Retinal pigment epithelial cell (primary cell): ENCODE data around the gene LGALS8.
A peak's percentile ranks its signal among the peaks of the same experiment; 100 is the strongest.
"Not testable (repeated sequence)": the region's sequence is repeated elsewhere in the genome, so short reads cannot be mapped to it uniquely, and the experiment has no call there.

Experiments
- DNase-seq: peaks from one replicate; pipeline ENCODE4 v3.0.0-alpha.2; 2010; ENCODE audit warnings: low read depth
- H3K4me3 ChIP-seq: 2 replicates; pipeline ENCODE4 v1.5.1; 2011; ENCODE audit warnings: mild to moderate bottlenecking, low read length, control low read depth, moderate library complexity
- TF ChIP-seq, protein P1 (sequence below): conservative IDR thresholded peaks from 2 replicates; pipeline ENCODE4 v1.5.1; 2011; ENCODE audit warnings: low read depth, low read length, control low read depth, inconsistent platforms

Gene LGALS8

DNA sequence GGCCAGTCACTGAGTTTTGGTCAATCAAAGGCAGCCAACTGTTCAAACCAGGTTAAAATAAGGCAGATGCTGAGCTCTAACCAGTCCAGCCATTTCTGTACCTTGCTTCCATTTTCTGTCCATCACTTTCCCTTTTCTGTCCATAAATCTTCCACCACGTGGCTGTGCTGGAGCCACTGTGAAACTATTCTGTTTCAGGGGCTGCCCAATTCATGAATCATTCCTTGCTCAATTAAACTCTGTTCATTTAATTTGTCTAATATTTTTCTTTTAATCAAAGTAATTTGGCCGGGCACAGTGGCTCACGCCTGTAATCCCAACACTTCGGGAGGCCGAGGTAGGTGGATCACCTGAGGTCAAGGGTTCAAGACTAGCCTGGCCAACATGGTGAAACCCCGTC lies 22.7 kb upstream of the LGALS8 start:
- DNase-seq = no peak
- H3K4me3 ChIP-seq = no peak overlapping the region
- TF ChIP-seq, protein P1, sequence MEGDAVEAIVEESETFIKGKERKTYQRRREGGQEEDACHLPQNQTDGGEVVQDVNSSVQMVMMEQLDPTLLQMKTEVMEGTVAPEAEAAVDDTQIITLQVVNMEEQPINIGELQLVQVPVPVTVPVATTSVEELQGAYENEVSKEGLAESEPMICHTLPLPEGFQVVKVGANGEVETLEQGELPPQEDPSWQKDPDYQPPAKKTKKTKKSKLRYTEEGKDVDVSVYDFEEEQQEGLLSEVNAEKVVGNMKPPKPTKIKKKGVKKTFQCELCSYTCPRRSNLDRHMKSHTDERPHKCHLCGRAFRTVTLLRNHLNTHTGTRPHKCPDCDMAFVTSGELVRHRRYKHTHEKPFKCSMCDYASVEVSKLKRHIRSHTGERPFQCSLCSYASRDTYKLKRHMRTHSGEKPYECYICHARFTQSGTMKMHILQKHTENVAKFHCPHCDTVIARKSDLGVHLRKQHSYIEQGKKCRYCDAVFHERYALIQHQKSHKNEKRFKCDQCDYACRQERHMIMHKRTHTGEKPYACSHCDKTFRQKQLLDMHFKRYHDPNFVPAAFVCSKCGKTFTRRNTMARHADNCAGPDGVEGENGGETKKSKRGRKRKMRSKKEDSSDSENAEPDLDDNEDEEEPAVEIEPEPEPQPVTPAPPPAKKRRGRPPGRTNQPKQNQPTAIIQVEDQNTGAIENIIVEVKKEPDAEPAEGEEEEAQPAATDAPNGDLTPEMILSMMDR = no peak

DNA sequence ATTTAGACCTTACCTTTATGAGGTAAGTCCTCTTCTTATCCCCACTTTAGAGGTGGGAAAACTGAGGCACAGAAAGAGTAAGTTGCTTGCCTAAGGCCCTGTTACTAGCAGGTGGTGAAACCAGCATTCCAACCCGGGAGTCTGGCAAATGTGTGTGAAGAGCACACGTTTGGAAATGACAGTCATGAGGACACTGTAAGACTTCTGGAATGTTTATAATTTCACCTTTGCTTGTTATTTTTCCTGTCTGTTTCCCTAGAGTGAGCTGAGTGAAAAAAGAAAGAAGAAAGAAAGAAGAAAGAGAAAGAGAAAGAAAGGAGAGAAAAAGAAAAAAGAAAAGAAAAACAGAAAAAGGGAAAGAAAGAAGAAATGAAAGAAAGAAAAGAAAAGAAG lies 21.2 kb upstream of the LGALS8 start:
- TF ChIP-seq, protein P1 = no peak
- H3K4me3 ChIP-seq = no peak overlapping the region

DNA sequence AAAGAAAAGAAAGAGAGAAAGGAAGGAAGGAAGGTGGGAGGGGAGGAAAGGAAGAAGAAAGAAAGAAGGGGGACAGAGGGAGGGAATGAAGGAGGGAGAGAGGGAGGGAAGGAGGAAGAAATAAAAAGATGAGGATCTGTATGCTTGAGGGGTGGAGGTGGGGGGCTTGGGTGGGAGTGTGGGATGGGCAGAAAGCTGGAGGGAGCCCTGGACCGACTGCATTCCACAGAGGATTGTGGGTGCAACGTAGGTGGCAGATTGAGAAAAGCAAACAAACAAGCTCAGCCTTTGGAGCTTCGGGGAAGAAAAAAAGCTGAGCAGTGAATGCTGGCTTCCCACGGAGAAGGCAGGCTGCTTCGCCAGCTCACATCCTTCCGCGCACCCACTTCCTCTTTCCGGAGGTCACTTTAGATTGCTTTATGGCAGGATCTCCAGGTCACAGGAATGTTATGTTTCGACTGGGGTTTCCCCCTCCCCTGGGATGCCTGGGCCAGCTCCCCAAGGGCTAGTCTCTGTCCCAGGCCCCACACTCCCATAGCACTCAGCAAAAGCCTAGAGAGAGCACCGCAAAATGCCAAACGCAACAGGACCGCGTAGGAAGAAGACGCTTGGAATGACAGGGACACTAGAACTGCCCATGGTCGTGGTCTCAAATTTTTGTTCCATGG lies 20.7 kb upstream of the LGALS8 start:
- DNase-seq = peak; percentile 72
- TF ChIP-seq, protein P1 = no peak
- H3K4me3 ChIP-seq = peak overlapping the region; percentile 35

More for the DNA sequence above, 21.2 kb upstream of the LGALS8 start:
- peak; percentile 37 for DNase-seq

DNA sequence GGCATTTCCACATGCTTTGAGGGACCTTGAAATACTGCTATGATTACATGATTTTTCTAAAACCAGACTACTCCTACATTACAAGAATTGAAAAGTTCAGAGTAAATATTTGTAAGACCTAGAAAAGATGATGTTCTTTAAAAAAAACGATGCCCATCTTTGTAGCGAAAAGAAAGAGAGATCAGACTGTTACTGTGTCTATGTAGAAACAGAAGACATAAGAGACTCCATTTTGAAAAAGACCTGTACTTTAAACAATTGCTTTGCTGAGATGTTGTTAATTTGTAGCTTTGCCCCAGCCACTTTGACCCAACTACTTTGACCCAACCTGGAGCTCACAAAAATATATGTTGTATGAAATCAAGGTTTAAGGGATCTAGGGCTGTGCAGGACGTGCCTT lies 19.4 kb upstream of the LGALS8 start:
- not testable (repeated sequence) for DNase-seq, H3K4me3 ChIP-seq

DNA sequence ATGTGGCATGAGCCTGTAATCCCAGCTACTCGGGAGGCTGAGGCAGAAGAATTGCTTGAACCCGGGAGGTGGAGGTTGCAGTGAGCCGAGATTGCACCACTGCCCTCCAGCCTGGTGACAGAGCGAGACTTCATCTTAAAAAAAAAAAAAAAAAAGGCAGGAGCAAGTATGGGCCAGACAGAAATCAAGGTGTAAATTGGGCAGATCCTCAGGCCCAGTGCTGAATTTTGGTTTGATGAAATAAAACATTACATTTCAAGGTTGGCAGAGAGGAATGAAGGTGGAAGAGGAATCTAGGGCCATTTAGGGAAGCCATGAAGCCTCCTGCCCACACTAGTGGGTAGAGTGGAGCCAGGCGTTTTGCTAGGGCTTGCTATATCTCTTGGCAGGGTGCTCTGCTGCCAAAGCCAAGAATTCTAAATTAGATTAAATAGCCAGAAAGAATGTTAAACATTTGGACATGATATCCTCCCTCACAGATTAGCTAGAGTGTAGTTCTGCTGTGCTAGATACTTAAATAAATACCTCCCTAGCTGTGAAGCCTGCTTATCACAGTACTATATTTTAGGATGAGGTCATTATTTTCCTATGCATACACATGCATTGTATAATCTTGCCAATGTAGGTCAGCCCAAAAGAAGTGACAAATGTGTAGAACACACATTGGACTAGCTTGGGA lies 16.6 kb upstream of the LGALS8 start:
- DNase-seq = peak; percentile 76
- H3K4me3 ChIP-seq = no peak overlapping the region
- TF ChIP-seq, protein P1 = no peak

DNA sequence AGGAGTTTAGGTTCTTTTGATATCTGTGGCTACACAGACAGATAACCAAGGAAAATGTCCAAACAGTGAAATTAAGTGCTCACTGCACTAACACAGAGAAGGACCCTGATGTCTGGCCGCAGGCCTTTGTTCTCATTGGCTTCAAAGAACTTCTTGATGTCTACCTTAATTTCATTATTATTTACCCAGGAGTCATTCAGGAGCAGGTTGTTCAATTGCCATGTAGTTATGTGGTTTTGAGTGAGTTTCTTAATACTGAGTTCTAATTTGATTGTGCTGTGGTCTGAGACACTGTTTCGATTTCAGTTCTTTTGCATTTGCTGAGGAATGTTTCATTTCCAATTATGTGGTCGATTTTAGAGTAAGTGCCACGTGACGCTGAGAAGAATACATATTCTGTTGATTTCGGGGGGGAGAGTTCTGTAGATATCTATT lies 15.2 kb upstream of the LGALS8 start:
- no peak for DNase-seq
- TF ChIP-seq, protein P1 = no peak
- no peak overlapping the region for H3K4me3 ChIP-seq

DNA sequence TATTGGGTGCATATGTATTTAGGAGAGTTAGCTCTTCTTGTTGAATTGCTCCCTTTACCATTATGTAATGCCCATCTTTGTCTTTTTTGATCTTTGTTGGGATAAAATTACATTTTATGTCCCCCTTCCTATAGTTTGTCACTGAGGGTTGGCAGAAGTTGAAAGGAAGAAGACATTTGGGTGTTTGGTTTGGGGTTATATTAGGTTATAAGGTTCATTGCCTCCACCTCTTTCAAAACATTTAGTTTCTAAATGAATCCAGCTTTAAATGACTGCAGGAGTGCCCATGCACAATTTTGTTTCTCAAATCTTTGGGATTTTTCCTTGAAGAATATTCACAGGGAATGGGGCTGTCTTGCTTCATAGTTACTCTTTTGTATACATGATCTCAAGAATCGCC lies 14.6 kb upstream of the LGALS8 start:
- TF ChIP-seq, protein P1 = no peak
- H3K4me3 ChIP-seq = no peak overlapping the region
- no peak for DNase-seq
